HepG2 (cell line): Measurements from ENCODE around the gene MPST. TPM values are rescaled to one million over a fixed set of nuclear protein-coding genes. Genes with fewer than 3 reads are reported as not detected.

Source experiments
- ZNF543 ChIP-seq: sonication (generic); formaldehyde crosslinking; IDR thresholded peaks from 2 replicates; pipeline ENCODE4 v1.4.0; 2020; ENCODE audit warnings: mild to moderate bottlenecking, missing genetic modification reagents
- ZNF749 ChIP-seq: sonication (generic); formaldehyde crosslinking; IDR thresholded peaks from 2 replicates; pipeline ENCODE4 v1.8.0; 2022; ENCODE audit warnings: mild to moderate bottlenecking, missing genetic modification reagents, moderate library complexity, borderline replicate concordance
- ZSCAN22 ChIP-seq: sonication (generic); formaldehyde crosslinking; IDR thresholded peaks from 2 replicates; pipeline ENCODE4 v1.4.0; 2020; ENCODE audit warnings: mild to moderate bottlenecking, missing genetic modification reagents
- polyA plus RNA-seq, 8 experiments: library from polyadenylated mRNA; depleted of rRNA in 3 of 8; stranded (reverse) in 7 of 8; unstranded in 1 of 8; fragments of >200 nt; fragmentation: Illumina TruSeq in 4 of 8; extraction: Trizol in 4 of 8; gene quantifications; 2 replicates each; pipeline versions ENCODE4 v1.2.1 to v1.2.3, GENCODE V29; 2011 to 2016; ENCODE audit warnings: low read depth in 4 of 8, missing spikeins in 1 of 8, mixed read lengths in 1 of 8; ENCODE audit not compliant: insufficient read depth in 1 of 8
- total RNA-seq, 5 experiments: library from RNA; depleted of rRNA; stranded (reverse); fragments of >200 nt; fragmentation: Illumina TruSeq; extraction: Trizol; gene quantifications; 2 replicates each; pipeline ENCODE4 v1.2.3, GENCODE V29; 2016; ENCODE audit warnings: low read depth in 1 of 5
- TF ChIP-seq, protein P1 (sequence below): sonication (generic); formaldehyde crosslinking; IDR thresholded peaks from 2 replicates; pipeline ENCODE4 v1.4.0; 2020; ENCODE audit warnings: low read depth, mild to moderate bottlenecking, missing genetic modification reagents
- TF ChIP-seq, protein P2 (sequence below): sonication (generic); formaldehyde crosslinking; IDR thresholded peaks from 2 replicates; pipeline ENCODE4 v1.5.1; 2020; ENCODE audit warnings: mild to moderate bottlenecking, missing genetic modification reagents, moderate library complexity

The MPST gene
- total and polyA plus RNA-seq, 2 of the 13 experiments (the other 11 are each of a cell fraction or from before 2014, with no cell fraction given) = 133 to 141 TPM

DNA sequence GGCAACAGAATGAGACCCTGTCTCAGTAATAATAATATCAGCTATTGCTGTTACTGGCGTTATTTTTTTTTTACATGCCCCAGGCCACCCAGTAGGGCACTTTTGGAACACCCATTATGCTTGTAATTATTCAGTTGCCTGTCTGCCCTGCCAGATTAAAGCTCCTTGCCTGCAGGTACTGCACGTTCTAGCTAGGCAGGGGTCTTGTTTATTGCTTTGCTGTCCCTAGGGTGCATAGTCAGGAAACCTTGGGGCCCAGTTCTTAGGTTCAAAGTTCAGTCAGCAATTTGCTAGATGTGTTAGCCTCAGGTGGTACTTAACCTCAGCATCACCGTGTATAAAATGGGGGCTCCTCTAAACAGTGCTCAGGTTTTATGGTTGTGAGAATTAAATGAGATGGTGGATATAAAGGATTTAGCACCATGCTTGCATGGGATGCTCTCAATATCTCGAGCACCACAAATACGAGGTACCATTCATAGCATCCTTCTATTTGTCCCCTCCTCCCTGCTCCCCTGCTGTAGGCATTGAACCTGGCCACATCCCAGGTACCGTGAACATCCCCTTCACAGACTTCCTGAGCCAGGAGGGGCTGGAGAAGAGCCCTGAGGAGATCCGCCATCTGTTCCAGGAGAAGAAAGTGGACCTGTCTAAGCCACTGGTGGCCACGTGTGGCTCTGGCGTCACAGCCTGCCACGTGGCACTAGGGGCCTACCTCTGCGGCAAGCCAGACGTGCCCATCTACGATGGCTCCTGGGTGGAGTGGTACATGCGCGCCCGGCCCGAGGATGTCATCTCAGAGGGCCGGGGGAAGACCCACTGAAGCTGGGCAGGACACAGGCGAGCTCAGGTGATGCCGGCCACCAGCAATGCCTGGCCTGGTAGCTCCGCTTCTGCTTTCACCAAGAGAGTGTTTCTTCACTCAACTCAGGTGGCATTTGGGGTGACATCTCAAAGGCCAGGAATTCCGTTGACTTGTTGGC lies 9.4 kb downstream of the MPST start (continued):
- TF ChIP-seq, protein P1, sequence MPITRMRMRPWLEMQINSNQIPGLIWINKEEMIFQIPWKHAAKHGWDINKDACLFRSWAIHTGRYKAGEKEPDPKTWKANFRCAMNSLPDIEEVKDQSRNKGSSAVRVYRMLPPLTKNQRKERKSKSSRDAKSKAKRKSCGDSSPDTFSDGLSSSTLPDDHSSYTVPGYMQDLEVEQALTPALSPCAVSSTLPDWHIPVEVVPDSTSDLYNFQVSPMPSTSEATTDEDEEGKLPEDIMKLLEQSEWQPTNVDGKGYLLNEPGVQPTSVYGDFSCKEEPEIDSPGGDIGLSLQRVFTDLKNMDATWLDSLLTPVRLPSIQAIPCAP = no peak
- TF ChIP-seq, protein P2, sequence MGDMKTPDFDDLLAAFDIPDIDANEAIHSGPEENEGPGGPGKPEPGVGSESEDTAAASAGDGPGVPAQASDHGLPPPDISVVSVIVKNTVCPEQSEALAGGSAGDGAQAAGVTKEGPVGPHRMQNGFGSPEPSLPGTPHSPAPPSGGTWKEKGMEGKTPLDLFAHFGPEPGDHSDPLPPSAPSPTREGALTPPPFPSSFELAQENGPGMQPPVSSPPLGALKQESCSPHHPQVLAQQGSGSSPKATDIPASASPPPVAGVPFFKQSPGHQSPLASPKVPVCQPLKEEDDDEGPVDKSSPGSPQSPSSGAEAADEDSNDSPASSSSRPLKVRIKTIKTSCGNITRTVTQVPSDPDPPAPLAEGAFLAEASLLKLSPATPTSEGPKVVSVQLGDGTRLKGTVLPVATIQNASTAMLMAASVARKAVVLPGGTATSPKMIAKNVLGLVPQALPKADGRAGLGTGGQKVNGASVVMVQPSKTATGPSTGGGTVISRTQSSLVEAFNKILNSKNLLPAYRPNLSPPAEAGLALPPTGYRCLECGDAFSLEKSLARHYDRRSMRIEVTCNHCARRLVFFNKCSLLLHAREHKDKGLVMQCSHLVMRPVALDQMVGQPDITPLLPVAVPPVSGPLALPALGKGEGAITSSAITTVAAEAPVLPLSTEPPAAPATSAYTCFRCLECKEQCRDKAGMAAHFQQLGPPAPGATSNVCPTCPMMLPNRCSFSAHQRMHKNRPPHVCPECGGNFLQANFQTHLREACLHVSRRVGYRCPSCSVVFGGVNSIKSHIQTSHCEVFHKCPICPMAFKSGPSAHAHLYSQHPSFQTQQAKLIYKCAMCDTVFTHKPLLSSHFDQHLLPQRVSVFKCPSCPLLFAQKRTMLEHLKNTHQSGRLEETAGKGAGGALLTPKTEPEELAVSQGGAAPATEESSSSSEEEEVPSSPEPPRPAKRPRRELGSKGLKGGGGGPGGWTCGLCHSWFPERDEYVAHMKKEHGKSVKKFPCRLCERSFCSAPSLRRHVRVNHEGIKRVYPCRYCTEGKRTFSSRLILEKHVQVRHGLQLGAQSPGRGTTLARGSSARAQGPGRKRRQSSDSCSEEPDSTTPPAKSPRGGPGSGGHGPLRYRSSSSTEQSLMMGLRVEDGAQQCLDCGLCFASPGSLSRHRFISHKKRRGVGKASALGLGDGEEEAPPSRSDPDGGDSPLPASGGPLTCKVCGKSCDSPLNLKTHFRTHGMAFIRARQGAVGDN (CRISPR knock-in tag) = peak; percentile 50
- TF ChIP-seq ZNF543 (CRISPR knock-in tag) (no peak), ZSCAN22 (no peak), ZNF749 (CRISPR knock-in tag) (no peak)
